NCI-H1436 (cell line): ENCODE measurements around the gene CASKIN2.
"Not testable (repeated sequence)": the region's sequence is repeated elsewhere in the genome, so short reads cannot be mapped to it uniquely, and the experiment has no call there.

Source experiments
- DNase-seq: peaks from one replicate; lab custom pipeline; 2025; lab: John Stamatoyannopoulos, UW

Gene CASKIN2

DNA sequence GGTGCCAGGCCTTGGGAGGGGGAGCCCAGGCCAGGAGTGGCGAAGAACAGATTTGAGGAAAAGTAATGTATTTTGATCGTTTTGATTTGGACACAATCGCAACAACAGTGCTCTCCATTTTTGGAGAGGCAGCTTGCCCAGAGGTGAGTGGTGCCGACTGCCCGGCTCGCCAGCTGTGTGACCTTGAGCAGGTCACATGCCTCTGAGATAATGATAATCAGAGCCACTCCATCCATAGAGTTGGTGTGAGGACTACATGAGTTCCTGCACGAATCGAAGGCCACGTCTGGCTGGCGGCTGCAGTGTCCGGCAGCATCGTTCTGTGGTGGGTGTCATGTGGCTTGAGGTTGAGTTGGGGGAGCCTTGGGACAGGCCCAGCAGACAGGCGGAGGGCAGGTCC lies 30.8 kb upstream of the CASKIN2 start:
- DNase-seq = no peak

DNA sequence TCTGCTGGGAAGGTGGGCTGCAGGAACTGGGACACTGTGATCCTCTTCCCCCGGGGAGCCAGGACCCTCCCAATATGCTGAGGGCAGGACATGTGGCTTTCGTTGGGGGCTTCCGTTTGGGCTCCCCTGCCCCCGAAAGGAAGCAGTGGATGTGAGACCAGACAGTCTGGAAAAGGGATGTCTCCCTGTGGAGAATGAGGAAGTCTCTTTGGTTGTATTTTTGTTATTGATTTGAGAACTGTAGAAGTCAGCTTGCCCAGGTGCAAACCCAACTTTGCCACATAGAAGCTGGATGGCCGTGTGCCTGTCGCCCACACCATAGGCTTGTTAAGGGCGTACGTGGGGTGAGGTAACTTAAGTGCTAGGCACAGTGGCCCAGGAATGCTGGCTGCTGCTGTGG lies 28.9 kb upstream of the CASKIN2 start:
- no peak for DNase-seq

DNA sequence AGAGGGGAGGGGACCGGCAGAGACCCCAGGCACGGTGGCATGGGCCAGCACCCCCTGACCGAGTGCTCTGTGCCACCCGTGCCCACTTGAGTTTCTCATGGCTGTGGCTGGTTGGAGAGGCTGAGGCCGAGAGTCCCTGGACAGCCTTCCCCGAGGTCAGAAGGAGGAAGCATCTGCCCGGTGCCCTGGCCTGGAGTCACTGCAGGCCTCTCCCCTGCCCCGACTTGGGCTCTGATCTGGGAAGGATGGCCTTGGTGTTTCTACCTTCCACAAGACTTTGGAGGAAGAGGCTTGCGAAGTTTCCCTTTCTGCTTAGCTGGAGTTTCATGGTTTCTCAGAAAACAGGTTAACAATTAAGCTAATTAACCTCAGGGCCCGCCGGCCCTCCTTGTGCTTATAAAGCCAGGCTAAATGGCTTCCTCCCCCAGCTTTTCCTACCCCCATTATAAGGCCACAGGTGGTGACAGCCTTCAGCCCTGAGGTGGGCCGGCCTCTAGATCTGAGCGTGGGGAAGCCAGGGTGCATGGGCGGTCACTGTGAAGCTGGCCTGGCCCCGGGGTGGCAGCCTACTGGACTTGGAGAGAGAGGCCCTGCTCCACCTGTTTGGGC lies 27.5 kb upstream of the CASKIN2 start:
- DNase-seq = no peak

DNA sequence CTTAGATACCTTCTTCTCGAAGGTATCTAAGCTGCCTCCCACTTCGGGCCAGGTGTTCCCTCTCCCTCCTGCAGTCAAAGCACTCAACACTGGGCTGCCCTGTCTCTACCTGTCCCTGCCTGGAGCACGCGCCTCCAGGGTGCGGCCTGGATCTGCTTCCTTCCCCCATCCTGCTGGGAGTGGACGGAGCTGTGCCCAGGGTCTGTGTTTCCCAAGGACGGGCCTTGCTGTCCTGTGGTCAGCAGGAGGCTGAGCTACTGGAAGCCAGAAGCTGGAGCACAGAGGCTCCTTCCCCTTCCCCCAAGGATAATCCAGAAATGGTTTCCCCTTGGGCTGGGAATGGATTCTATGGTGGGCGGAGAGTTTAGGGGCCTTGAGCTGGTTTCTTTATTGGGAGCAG lies 26.9 kb upstream of the CASKIN2 start:
- DNase-seq = no peak

GRCh38 chr17:75540923-75541503 lies 25.7 kb upstream of the CASKIN2 start:
- no peak for DNase-seq

- no peak for DNase-seq
Observed at GRCh38 chr17:75539967-75540729, 24.8 kb upstream of the CASKIN2 start.

GRCh38 chr17:75536366-75536765 lies 21.0 kb upstream of the CASKIN2 start:
- no peak for DNase-seq

GRCh38 chr17:75535871-75536270 lies 20.5 kb upstream of the CASKIN2 start:
- DNase-seq = no peak

- no peak for DNase-seq
Observed at GRCh38 chr17:75535119-75535537, 19.8 kb upstream of the CASKIN2 start.

DNA sequence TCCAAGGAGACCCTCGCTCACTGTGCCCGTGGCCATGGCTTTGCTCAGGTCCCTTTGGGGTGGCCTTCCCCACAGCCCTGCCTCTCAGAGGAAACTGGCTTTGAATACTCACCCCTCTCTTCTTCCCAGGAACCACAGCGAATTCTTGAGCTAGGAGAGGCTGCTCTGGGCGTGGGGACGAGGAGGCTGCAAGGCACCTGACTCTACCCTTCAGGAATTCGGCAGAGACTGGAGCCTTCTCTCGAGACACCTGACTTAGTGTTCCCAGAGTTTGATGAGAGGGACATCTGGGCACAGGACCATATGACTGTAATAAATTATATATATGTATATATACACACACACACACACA lies 16.4 kb upstream of the CASKIN2 start:
- no peak for DNase-seq

DNA sequence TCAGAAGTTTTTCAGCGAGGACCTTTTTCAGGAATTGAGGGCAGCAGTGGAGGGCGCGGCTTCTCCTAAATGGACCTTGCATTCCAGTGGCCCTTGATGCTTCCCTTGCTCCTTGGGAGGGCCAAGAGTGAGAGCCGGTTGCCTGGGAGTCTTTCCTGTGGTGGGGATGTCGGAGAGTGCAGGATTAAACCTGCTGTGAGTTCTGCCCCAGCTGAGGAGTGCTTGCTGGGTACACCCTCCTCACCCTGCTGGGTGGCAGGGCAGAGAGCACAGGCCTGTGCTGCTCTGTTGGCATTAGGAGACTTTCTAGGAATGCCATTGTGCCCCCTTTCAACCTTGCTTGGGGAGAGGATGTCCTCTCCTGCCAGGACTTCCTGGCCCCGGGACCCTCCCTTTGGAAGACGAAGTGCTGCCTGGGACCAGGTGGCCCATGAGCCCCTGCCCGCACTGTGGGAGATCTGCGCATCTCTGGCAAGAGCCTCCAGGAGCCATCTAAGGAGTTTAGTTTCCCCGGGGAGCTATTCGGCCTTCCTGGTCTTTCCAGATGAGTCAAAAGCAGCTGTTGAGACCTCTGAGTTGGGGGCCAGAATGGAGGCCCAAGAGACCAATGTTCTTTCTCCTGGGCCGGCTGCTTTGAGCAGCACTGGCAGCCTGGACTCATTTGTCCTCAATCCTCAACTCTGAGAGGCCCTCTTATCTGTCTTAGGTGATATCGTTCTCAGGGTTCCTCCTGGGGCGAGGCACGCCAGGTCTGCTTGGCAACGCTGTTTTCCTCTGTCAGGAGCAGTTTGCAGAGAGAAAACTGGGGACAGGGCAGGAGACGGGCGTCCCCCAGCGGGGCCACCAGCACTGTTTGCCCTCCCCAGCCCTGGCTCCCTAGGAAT lies 15.7 kb upstream of the CASKIN2 start:
- no peak for DNase-seq

- DNase-seq = no peak
Observed at GRCh38 chr17:75526555-75527270, 11.4 kb upstream of the CASKIN2 start.

GRCh38 chr17:75525806-75526554 lies 10.6 kb upstream of the CASKIN2 start:
- DNase-seq = no peak

GRCh38 chr17:75524970-75525805 lies 9.9 kb upstream of the CASKIN2 start, which contains the start of gene LLGL2:
Gene LLGL2 (plus strand): TSS chr17:75525697. CDS start chr17:75543427, 17,730 bp downstream.
- DNase-seq = peak; percentile 95

DNA sequence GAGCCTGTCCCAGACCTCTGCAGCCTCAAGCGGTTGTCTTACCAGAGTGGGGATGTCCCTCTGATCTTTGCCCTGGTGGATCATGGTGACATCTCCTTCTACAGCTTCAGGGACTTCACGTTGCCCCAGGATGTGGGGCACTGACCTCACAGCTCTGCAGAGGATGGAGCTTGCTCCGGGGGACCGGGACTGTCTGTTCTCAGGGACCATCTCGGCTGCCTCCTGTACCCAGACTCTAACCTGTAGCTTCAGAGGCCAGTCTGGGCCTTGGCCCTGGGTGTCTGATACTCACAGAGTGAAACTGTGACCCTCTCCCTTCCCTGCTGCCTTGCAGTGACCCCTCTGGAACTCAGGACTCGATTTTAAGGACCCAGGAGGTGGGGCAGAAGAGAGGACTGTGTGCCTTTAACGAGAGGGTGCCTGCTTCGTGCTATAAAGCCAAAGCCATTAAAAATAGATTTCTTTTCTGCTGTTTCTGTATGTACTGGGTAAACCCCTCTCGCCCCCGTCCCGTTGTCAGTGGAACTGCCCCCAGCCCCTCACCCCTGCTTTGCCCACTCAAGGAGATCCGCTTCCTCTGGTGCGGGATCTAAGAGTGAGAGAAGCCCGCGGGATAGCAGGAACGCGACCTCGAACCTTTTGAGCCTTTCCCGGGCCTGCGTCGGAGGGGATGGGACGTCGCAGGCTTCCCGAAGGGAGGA lies 9.1 kb upstream of the CASKIN2 start:
- DNase-seq = no peak

DNA sequence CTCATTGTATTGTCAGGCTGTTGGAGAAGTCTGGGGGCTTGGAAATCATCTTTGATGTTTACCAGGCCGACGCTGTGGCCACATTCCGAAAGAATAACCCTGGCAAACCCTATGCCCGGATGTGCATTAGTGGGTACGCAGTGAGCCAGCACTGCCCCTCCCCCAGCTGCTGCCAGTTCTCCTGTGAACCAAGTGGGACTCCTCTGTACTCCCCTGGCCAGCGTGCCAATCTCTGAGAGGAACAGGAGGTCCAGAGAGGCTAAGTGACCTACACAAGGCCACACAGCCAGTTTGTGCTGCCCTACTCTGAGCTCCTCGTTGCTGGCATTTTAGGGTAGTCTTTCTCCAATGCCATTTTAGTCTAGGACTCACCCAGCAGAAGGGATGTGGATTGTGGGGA lies 8.3 kb upstream of the CASKIN2 start:
- DNase-seq = no peak

DNA sequence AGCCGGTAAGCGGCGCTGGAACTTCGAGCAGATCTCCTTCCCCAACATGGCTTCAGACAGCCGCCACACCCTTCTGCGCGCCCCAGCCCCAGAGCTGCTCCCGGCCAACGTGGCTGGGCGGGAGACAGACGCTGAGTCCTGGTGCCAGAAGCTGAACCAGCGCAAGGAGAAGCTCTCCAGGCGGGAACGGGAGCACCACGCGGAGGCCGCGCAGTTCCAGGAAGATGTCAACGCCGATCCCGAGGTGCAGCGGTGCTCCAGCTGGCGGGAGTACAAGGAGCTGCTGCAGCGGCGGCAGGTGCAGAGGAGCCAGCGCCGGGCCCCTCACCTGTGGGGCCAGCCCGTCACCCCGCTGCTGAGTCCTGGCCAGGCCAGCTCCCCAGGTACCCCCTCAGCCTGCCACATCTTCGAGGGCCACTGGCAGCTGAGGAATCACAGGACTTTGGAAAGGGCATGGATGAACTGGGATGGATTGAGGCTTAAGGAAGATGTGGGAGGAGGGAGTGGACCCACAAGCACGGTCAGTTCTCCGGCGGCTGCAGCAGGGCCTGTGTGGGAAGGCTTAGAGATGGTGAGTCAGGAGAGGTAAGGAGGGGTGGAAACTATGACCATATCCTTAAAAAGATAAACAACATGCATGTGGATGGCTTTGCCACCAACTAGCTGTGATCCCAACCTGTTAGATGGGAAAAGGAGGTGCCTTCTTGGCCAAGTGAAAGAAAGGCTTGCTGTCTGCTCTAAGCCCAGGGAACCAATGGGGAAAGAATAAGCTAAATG lies 6.8 kb upstream of the CASKIN2 start:
- DNase-seq = no peak

- no peak for DNase-seq
Observed at GRCh38 chr17:75521290-75521689, 6.0 kb upstream of the CASKIN2 start.

- DNase-seq = not testable (repeated sequence)
Observed at GRCh38 chr17:75520413-75520812, 5.1 kb upstream of the CASKIN2 start.
